ENCODE results near the gene BCL6B. TPM values are rescaled to one million over a fixed set of nuclear protein-coding genes. Genes with fewer than 3 reads are reported as not detected.

Gene BCL6B
- total and polyA plus RNA-seq, 10 of the 15 experiments (the other 5 are each of a cell fraction or from before 2014, with no cell fraction given): 0.06 to 0.85 (median 0.11) TPM; not detected in 1

- Histone ChIP-seq H3K9ac (ENCODE audit: control insufficient read depth, insufficient read depth, low read length) (no peak overlapping the region), H3K4me3 (no peak overlapping the region), H3K9me3 (replicated peaks; ENCODE audit: control insufficient read depth, insufficient read depth, low read length) (no peaks in the 10 kb centered on the region), H3K4me1 (ENCODE audit: control insufficient read depth, insufficient read depth, low read length) (0 out of 2 replicates have a peak, but pooled peaks cover under 1% of the 10 kb centered on the region), H3K36me3 (ENCODE audit: control insufficient read depth in 2 of 2, insufficient read depth in 2 of 2, low read length in 1 of 2) (peaks cover 2 to 11% of the 10 kb centered on the region in 2 experiments), H4K20me1 (ENCODE audit: control insufficient read depth, insufficient read depth) (no peaks in the 10 kb centered on the region), H3K4me2 (ENCODE audit: control insufficient read depth, insufficient read depth) (no peak overlapping the region), H2AFZ (ENCODE audit: control insufficient read depth, low read depth, low read length) (no peak overlapping the region), H3K27me3 (replicated peaks in 1 of 2; ENCODE audit: control insufficient read depth in 2 of 2, insufficient read depth in 2 of 2, low read length in 1 of 2) (no peaks in the 10 kb centered on the region), H3K27ac (ENCODE audit: control insufficient read depth, insufficient read depth) (no peak overlapping the region), H3K79me2 (ENCODE audit: control insufficient read depth, insufficient read depth, low read length) (peaks cover 13% of the 10 kb centered on the region)
- in situ Hi-C loops (cut with MboI) (loop anchor here (5.0 to 10.0 kb wide), 2 partner anchors 93 to 161 kb away; no protein-coding TSS in a partner anchor), intact Hi-C loops (cut with micrococcal nuclease; ENCODE audit: unreplicated experiment) (loop anchor here (2.0 kb wide), 2 partner anchors 163 to 339 kb away; no protein-coding TSS in a partner anchor)
- no TSS peak for BruUV-seq (replicated peaks)
- FAIRE-seq (no peak), ATAC-seq (no peak), DNase-seq (ENCODE audit: low read depth, low spot score) (no peak)
- SMC1A ChIA-PET (ENCODE audit: uncharacterized antibody, unreplicated experiment): interaction anchor here (3.6 to 5.2 kb wide), 3 partner anchors 16 to 163 kb away, joined by 22 to 51 read pairs (median 41); partner anchors contain the start of gene BCL6B
- TF ChIP-seq YBX1 (IDR thresholded peaks at IDR 0.05) (no peak), FOXM1 (IDR thresholded peaks at IDR 0.05; ENCODE audit: low read depth, low read length) (no peak), NFYA (IDR thresholded peaks at IDR 0.05; ENCODE audit: borderline replicate concordance, low read depth, low read length) (no peak), HDGF (IDR thresholded peaks at IDR 0.05) (no peak), ZNF207 (IDR thresholded peaks at IDR 0.05; ENCODE audit: borderline replicate concordance) (no peak), GATAD2B (conservative IDR thresholded peaks at IDR 0.05; ENCODE audit: low read depth) (no peak), STAT1 (conservative IDR thresholded peaks at IDR 0.05) (no peak), NBN (IDR thresholded peaks at IDR 0.05) (no peak), HDAC2 (IDR thresholded peaks at IDR 0.05) (no peak), MTA3 (IDR thresholded peaks at IDR 0.05; ENCODE audit: borderline replicate concordance, low read length) (no peak), CEBPZ (IDR thresholded peaks at IDR 0.05; ENCODE audit: low read depth, low read length) (no peak)
- TF ChIP-seq, protein P1, sequence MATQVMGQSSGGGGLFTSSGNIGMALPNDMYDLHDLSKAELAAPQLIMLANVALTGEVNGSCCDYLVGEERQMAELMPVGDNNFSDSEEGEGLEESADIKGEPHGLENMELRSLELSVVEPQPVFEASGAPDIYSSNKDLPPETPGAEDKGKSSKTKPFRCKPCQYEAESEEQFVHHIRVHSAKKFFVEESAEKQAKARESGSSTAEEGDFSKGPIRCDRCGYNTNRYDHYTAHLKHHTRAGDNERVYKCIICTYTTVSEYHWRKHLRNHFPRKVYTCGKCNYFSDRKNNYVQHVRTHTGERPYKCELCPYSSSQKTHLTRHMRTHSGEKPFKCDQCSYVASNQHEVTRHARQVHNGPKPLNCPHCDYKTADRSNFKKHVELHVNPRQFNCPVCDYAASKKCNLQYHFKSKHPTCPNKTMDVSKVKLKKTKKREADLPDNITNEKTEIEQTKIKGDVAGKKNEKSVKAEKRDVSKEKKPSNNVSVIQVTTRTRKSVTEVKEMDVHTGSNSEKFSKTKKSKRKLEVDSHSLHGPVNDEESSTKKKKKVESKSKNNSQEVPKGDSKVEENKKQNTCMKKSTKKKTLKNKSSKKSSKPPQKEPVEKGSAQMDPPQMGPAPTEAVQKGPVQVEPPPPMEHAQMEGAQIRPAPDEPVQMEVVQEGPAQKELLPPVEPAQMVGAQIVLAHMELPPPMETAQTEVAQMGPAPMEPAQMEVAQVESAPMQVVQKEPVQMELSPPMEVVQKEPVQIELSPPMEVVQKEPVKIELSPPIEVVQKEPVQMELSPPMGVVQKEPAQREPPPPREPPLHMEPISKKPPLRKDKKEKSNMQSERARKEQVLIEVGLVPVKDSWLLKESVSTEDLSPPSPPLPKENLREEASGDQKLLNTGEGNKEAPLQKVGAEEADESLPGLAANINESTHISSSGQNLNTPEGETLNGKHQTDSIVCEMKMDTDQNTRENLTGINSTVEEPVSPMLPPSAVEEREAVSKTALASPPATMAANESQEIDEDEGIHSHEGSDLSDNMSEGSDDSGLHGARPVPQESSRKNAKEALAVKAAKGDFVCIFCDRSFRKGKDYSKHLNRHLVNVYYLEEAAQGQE (IDR thresholded peaks at IDR 0.05; ENCODE audit: low read depth, low read length): no peak
- WGBS (ENCODE audit: insufficient coverage, insufficient replicate concordance, low lambda C conversion rate, missing lambda C conversion rate): 87% methylated on average over 6 of the region's 7 CpGs
- CTCF ChIA-PET: interaction anchor here (0.6 to 15.9 kb wide), 7 partner anchors 13 to 171 kb away, joined by 3 to 237 read pairs (median 116); a partner anchor contains a TSS
- RAD21 ChIA-PET (ENCODE audit: unreplicated experiment): interaction anchor here (0.6 to 3.8 kb wide), 7 partner anchors 70 to 340 kb away, joined by 3 to 40 read pairs (median 7); no protein-coding TSS in a partner anchor
- POLR2A ChIA-PET: interaction anchor here (0.6 to 0.7 kb wide), 2 partner anchors 337 to 1354 kb away, joined by 4 to 7 read pairs; no protein-coding TSS in a partner anchor
Measured at GRCh38 chr17:7005716-7006115, 17.1 kb upstream of the BCL6B start.

All from GM12878 (cell line).